OCI-LY7 (cell line): Measurements from ENCODE around the gene SETBP1. TPM values are rescaled to one million over a fixed set of nuclear protein-coding genes. Genes with fewer than 3 reads are reported as not detected.

Experiments used
- BruUV-seq: library from RNA; stranded (reverse); fragments of 400-500 nt; replicated peaks from 2 replicates; lab custom pipeline; 2021; lab: Mats Ljungman, UMichigan
- CTCF ChIA-PET: fragments of 300-600 bp; sonication (Branson Sonifier 250); formaldehyde crosslinking; loops from one replicate; lab custom pipeline; 2022; ENCODE audit warnings: antibody characterized with exemption; ENCODE audit not compliant: unreplicated experiment; lab: Charles Lee
- POLR2A ChIA-PET: fragments of 300-600 bp; sonication (Branson Sonifier 250); formaldehyde crosslinking; loops from one replicate; lab custom pipeline; 2022; ENCODE audit warnings: antibody characterized with exemption; lab: Charles Lee
- DNase-seq: peaks from one replicate; pipeline ENCODE4 v3.0.0-alpha.2; 2015; ENCODE audit warnings: low spot score
- H2AFZ ChIP-seq: fragments of 200-600 bp; sonication (generic), shearing (Covaris generic); 2 replicates; pipeline ENCODE4 v1.6.1; 2014; ENCODE audit warnings: mild to moderate bottlenecking, antibody characterized with exemption, low read length, moderate library complexity
- H3K27ac ChIP-seq: fragments of 200-600 bp; sonication (generic); 2 replicates; pipeline ENCODE4 v1.5.1; 2014; ENCODE audit warnings: mixed run types, low read depth, mild to moderate bottlenecking, moderate library complexity, low read length, inconsistent platforms; ENCODE audit not compliant: poor library complexity, severe bottlenecking
- H3K36me3 ChIP-seq: fragments of 200-600 bp; sonication (generic); 2 replicates; pipeline ENCODE4 v1.6.1; 2014; ENCODE audit warnings: mild to moderate bottlenecking, antibody characterized with exemption, low read length, moderate library complexity, mixed read lengths; ENCODE audit not compliant: insufficient read depth
- H3K4me1 ChIP-seq: fragments of 200-600 bp; sonication (generic); 2 replicates; pipeline ENCODE4 v1.5.1; 2014; ENCODE audit warnings: mild to moderate bottlenecking, low read length; ENCODE audit not compliant: insufficient read depth, poor library complexity, severe bottlenecking
- H3K4me2 ChIP-seq: fragments of 200-600 bp; sonication (generic); 2 replicates; pipeline ENCODE4 v1.6.1; 2014; ENCODE audit warnings: mild to moderate bottlenecking, low read length
- H3K4me3 ChIP-seq: fragments of 200-600 bp; sonication (generic); 2 replicates; pipeline ENCODE4 v1.5.1; 2014; ENCODE audit warnings: mild to moderate bottlenecking, low read depth, low read length; ENCODE audit not compliant: poor library complexity, severe bottlenecking
- H3K79me2 ChIP-seq: fragments of 200-600 bp; sonication (generic); 2 replicates; pipeline ENCODE4 v1.6.1; 2016; ENCODE audit warnings: low read depth, mild to moderate bottlenecking, low read length, moderate library complexity, mixed read lengths; ENCODE audit not compliant: insufficient read depth
- H3K9me2 ChIP-seq: fragments of 200-600 bp; sonication (generic); 2 replicates; pipeline ENCODE4 v1.6.1; 2016; ENCODE audit warnings: mild to moderate bottlenecking, low read length, mixed read lengths; ENCODE audit not compliant: insufficient read depth
- H3K9me3 ChIP-seq: fragments of 200-600 bp; sonication (generic); 2 replicates; pipeline ENCODE4 v1.6.1; 2014; ENCODE audit warnings: mild to moderate bottlenecking, mixed run types, low read length, mixed read lengths
- H4K20me1 ChIP-seq: fragments of 200-600 bp; sonication (generic); 2 replicates; pipeline ENCODE4 v1.6.1; 2014; ENCODE audit warnings: mild to moderate bottlenecking, antibody characterized with exemption, low read length, moderate library complexity, mixed read lengths; ENCODE audit not compliant: insufficient read depth
- CTCF ChIP-seq: fragments of 200-600 bp; sonication (generic); conservative IDR thresholded peaks from 2 replicates; pipeline ENCODE4 v1.5.1; 2014; ENCODE audit warnings: mild to moderate bottlenecking, antibody characterized with exemption, low read length, moderate library complexity, mixed read lengths
- EZH2phosphoT487 ChIP-seq: fragments of 200-600 bp; sonication (generic); IDR thresholded peaks from 2 replicates; pipeline ENCODE4 v1.6.1; 2018; ENCODE audit warnings: low read depth, borderline replicate concordance, mild to moderate bottlenecking, mixed run types, antibody characterized with exemption, low read length, moderate library complexity, mixed read lengths
- intact Hi-C: fragments of 100-400 bp; cut with micrococcal nuclease; formaldehyde crosslinking; loops from one replicate; pipeline ENCODE4 v1.10.0; 2022; ENCODE audit not compliant: unreplicated experiment
- total RNA-seq, 2 experiments: library from RNA; depleted of rRNA in 1 of 2; stranded (reverse); fragments of >200 nt in 1 of 2; shearing (Covaris generic) in 1 of 2; gene quantifications; 2 replicates each; pipeline ENCODE4 v1.2.3, GENCODE V29; 2014 to 2022

SETBP1 gene
- total RNA-seq, 2 experiments from 2014 or later = 2.6 to 9.1 TPM

- DNase-seq = no peak
- ChIA-PET CTCF (no interaction called here), POLR2A (no interaction called here)
- no peaks in the 10 kb centered on the region for H4K20me1 ChIP-seq
- H3K4me3 ChIP-seq = no peak overlapping the region
- intact Hi-C loops = no loop called here
- no peaks in the 10 kb centered on the region for H3K36me3 ChIP-seq
- H3K4me2 ChIP-seq = no peak overlapping the region
- no peaks in the 10 kb centered on the region for H3K79me2 ChIP-seq
- TF ChIP-seq EZH2phosphoT487 (no peak), CTCF (no peak)
- no peaks in the 10 kb centered on the region for H3K9me3 ChIP-seq
- no peaks in the 10 kb centered on the region for H3K9me2 ChIP-seq
- BruUV-seq = no TSS peak
- no peak overlapping the region for H2AFZ ChIP-seq
- no peaks in the 10 kb centered on the region for H3K4me1 ChIP-seq
- H3K27ac ChIP-seq = no peak overlapping the region
Measured at GRCh38 chr18:44878335-44878734, 197.6 kb downstream of the SETBP1 start.

GRCh38 chr18:44880170-44880569, 199.5 kb downstream of the SETBP1 start:
- Histone ChIP-seq H3K9me2 (no peaks in the 10 kb centered on the region), H3K36me3 (no peaks in the 10 kb centered on the region), H3K27ac (no peak overlapping the region), H4K20me1 (no peaks in the 10 kb centered on the region), H2AFZ (no peak overlapping the region), H3K4me1 (no peaks in the 10 kb centered on the region), H3K4me2 (no peak overlapping the region), H3K4me3 (no peak overlapping the region), H3K9me3 (no peaks in the 10 kb centered on the region), H3K79me2 (no peaks in the 10 kb centered on the region)
- ChIA-PET POLR2A (no interaction called here), CTCF (no interaction called here)
- TF ChIP-seq EZH2phosphoT487 (no peak), CTCF (no peak)
- intact Hi-C loops = no loop called here
- no TSS peak for BruUV-seq
- DNase-seq = no peak

- Histone ChIP-seq H3K4me3 (no peak overlapping the region), H3K36me3 (no peaks in the 10 kb centered on the region), H3K9me2 (no peaks in the 10 kb centered on the region), H3K27ac (no peak overlapping the region), H3K4me2 (no peak overlapping the region), H4K20me1 (no peaks in the 10 kb centered on the region), H3K9me3 (no peaks in the 10 kb centered on the region), H3K79me2 (no peaks in the 10 kb centered on the region), H3K4me1 (no peaks in the 10 kb centered on the region), H2AFZ (no peak overlapping the region)
- BruUV-seq = no TSS peak
- no peak for TF ChIP-seq EZH2phosphoT487
- no peak for TF ChIP-seq CTCF
- intact Hi-C loops = no loop called here
- ChIA-PET POLR2A (no interaction called here), CTCF (no interaction called here)
- no peak for DNase-seq
Measured at GRCh38 chr18:44881461-44882162, 200.9 kb downstream of the SETBP1 start.
